GM12878 (cell line): ENCODE data around the gene FLACC1. TPM values are rescaled to one million over a fixed set of nuclear protein-coding genes. Genes with fewer than 3 reads are reported as not detected.

Experiments used
- ATAC-seq: fragments of 200-7000 bp; cut with Tn5 transposase; 3 replicates; pipeline ENCODE4 v1.9.1; 2020; ENCODE audit warnings: mild to moderate bottlenecking, moderate library complexity
- BruUV-seq: library from RNA; stranded (reverse); fragments of 400-500 nt; replicated peaks from 2 replicates; lab custom pipeline; 2021; lab: Mats Ljungman, UMichigan
- CTCF ChIA-PET: fragments of 300-600 bp; sonication (Branson Sonifier 250); formaldehyde crosslinking; extraction: SDS; loops from one replicate; lab custom pipeline; 2021; ENCODE audit warnings: inconsistent platforms; lab: Yijun Ruan, JAX
- POLR2A ChIA-PET: fragments of 350-600 bp; formaldehyde crosslinking; extraction: SDS; loops from one replicate; lab custom pipeline; 2021; ENCODE audit warnings: inconsistent platforms; lab: Charles Lee
- RAD21 ChIA-PET: fragments of 300-600 bp; sonication (Branson Sonifier 250); formaldehyde crosslinking; loops from one replicate; lab custom pipeline; 2023; ENCODE audit warnings: antibody characterized with exemption; ENCODE audit not compliant: unreplicated experiment; lab: Charles Lee
- SMC1A ChIA-PET: fragments of 300-600 bp; sonication (Branson Sonifier 250); formaldehyde crosslinking; loops from one replicate; lab custom pipeline; 2023; ENCODE audit not compliant: unreplicated experiment, uncharacterized antibody; lab: Charles Lee
- DNase-seq: peaks from one replicate; pipeline ENCODE4 v3.0.0-alpha.2; 2011; ENCODE audit warnings: low read depth, low spot score
- FAIRE-seq: peaks from 3 replicates; lab custom pipeline; 2011; peaks lifted over from hg19 to GRCh38; lab: Jason Lieb, UNC
- H2AFZ ChIP-seq: 2 replicates; pipeline ENCODE4 v1.6.0; 2011; ENCODE audit warnings: low read depth, low read length, control low read depth; ENCODE audit not compliant: control insufficient read depth
- H3K27ac ChIP-seq: 2 replicates; pipeline ENCODE4 v1.5.1; 2011; ENCODE audit warnings: control low read depth; ENCODE audit not compliant: control insufficient read depth, insufficient read depth
- H3K27me3 ChIP-seq, 2 experiments: replicated peaks in 1 of 2; 2 replicates each; pipeline versions ENCODE4 v1.6.0 to v1.6.1; 2011; ENCODE audit warnings: low read length in 1 of 2; ENCODE audit not compliant: control insufficient read depth in 2 of 2, insufficient read depth in 2 of 2
- H3K36me3 ChIP-seq, 2 experiments: 2 replicates each; pipeline ENCODE4 v1.5.1; 2011; ENCODE audit warnings: low read length in 1 of 2; ENCODE audit not compliant: control insufficient read depth in 2 of 2, insufficient read depth in 2 of 2
- H3K4me1 ChIP-seq: 2 replicates; pipeline ENCODE4 v1.6.1; 2011; ENCODE audit warnings: mild to moderate bottlenecking, low read length, moderate library complexity, mixed read lengths; ENCODE audit not compliant: control insufficient read depth, insufficient read depth
- H3K4me2 ChIP-seq: 2 replicates; pipeline ENCODE4 v1.6.0; 2011; ENCODE audit warnings: control low read depth; ENCODE audit not compliant: control insufficient read depth, insufficient read depth
- H3K4me3 ChIP-seq: fragments of 200-600 bp; sonication (generic); 2 replicates; pipeline ENCODE4 v1.5.1; 2016
- H3K79me2 ChIP-seq: 2 replicates; pipeline ENCODE4 v1.6.0; 2011; ENCODE audit warnings: low read length; ENCODE audit not compliant: control insufficient read depth, insufficient read depth
- H3K9ac ChIP-seq: 2 replicates; pipeline ENCODE4 v1.8.0; 2011; ENCODE audit warnings: low read length, control low read depth, mixed read lengths; ENCODE audit not compliant: control insufficient read depth, insufficient read depth
- H3K9me3 ChIP-seq: replicated peaks from 3 replicates; pipeline ENCODE4 v1.5.1; 2011; ENCODE audit warnings: mild to moderate bottlenecking, low read length; ENCODE audit not compliant: control insufficient read depth, insufficient read depth
- H4K20me1 ChIP-seq: 2 replicates; pipeline ENCODE4 v1.6.0; 2011; ENCODE audit not compliant: control insufficient read depth, insufficient read depth
- KAT2A ChIP-seq: conservative IDR thresholded peaks from 2 replicates; pipeline ENCODE4 v1.6.1; 2011; ENCODE audit warnings: low read depth, low read length; ENCODE audit not compliant: control insufficient read depth
- NBN ChIP-seq: fragments of 450-650 bp; IDR thresholded peaks from 2 replicates; pipeline ENCODE4 v1.6.1; 2016
- PBX3 ChIP-seq: IDR thresholded peaks from 2 replicates; pipeline ENCODE4 v1.6.1; 2011; ENCODE audit warnings: mild to moderate bottlenecking, low read depth, low read length, moderate library complexity; ENCODE audit not compliant: insufficient replicate concordance
- SIN3A ChIP-seq: IDR thresholded peaks from 2 replicates; pipeline ENCODE4 v1.6.1; 2012; ENCODE audit warnings: low read depth, low read length, improper control_type of control experiment
- WGBS: methylation state at CpG from one replicate; pipeline ENCODE4 v1.1.6; 2016; ENCODE audit warnings: low lambda C conversion rate; ENCODE audit not compliant: insufficient replicate concordance, insufficient coverage; ENCODE audit errors: missing lambda C conversion rate; 5-methylcytosine and 5-hydroxymethylcytosine counted together
- in situ Hi-C: fragments of 300-500 bp; cut with MboI; formaldehyde crosslinking; loops from 9 replicates; pipeline ENCODE4 v1.14.3; 2018; ENCODE audit warnings: mixed read lengths
- intact Hi-C: fragments of 100-400 bp; cut with micrococcal nuclease; formaldehyde crosslinking; loops from one replicate; pipeline ENCODE4 v1.14.2; 2022; ENCODE audit not compliant: unreplicated experiment
- polyA plus RNA-seq, 11 experiments: library from polyadenylated mRNA; depleted of rRNA in 4 of 11; unstranded in 6 of 11; stranded (reverse) in 5 of 11; fragments of >200 nt; fragmentation: Nextera tagmentation in 4 of 11; fragmentation: Illumina TruSeq in 1 of 11; extraction: Ambion mirVana in 4 of 11; extraction: Trizol in 1 of 11; gene quantifications; 1 replicate in 1 of 11; 2 replicates in 10 of 11; pipeline versions ENCODE4 v1.2.1 to v1.2.3, GENCODE V29; 2011 to 2016; ENCODE audit warnings: inconsistent platforms in 2 of 11, missing spikeins in 2 of 11, low read depth in 1 of 11
- total RNA-seq, 4 experiments: library from RNA; depleted of rRNA in 3 of 4; stranded (reverse); fragments of >200 nt in 3 of 4; fragmentation: Illumina TruSeq in 1 of 4; extraction: Trizol in 1 of 4; gene quantifications; 2 replicates each; pipeline versions ENCODE4 v1.2.1 to v1.2.3, GENCODE V29; 2013 to 2021

FLACC1 gene
- total and polyA plus RNA-seq, 10 of the 15 experiments (the other 5 are each of a cell fraction or from before 2014, with no cell fraction given), result 0.08 to 0.54 (median 0.30) TPM; not detected in 2

DNA sequence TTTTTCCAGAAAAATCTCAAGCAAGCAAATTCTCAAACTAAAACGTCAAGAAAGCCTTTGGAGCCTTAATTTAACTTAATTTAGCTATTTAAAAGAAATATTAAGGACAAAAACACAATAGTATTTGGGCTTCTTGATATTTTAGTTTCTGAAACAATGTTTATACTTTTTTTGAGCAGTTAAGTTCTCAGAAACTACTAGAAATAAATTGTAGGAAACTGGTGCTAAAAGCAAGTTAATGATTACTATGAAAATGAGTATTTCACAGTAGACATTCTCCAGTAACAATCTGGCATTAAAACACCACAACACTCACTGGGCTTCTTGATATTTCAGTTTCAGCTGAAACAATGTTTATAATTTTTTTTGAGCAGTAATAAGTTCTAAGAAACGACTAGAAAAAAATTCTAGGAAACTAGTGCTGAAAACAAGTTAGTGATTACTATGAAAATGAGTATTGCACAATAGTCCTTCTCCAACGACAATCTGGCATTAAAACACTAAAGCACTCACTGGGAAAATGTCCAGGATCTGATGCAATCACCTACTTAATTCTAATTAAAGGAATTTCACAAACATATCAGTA, 49.0 kb upstream of the FLACC1 start:
- ChIA-PET SMC1A (interaction anchor here (0.6 to 2.8 kb wide), 4 partner anchors 8 to 589 kb away, joined by 3 to 10 read pairs (median 4); no protein-coding TSS in a partner anchor), RAD21 (interaction anchor here (0.6 kb wide), 1 partner anchor 259 kb away, joined by 5 read pairs; no protein-coding TSS in a partner anchor), CTCF (interaction anchor here (1.3 to 1.6 kb wide), 2 partner anchors 22 to 24 kb away, joined by 3 read pairs; no protein-coding TSS in a partner anchor), POLR2A (interaction anchor here (1.6 kb wide), 1 partner anchor 41 kb away, joined by 3 read pairs; no protein-coding TSS in a partner anchor)
- in situ Hi-C loops (no loop called here), intact Hi-C loops (no loop called here)
- FAIRE-seq (no peak), DNase-seq (no peak), ATAC-seq (no peak)
- Histone ChIP-seq H4K20me1 (no peaks in the 10 kb centered on the region), H3K4me2 (no peak overlapping the region), H3K27ac (no peak overlapping the region), H3K9me3 (no peaks in the 10 kb centered on the region), H3K4me3 (no peak overlapping the region), H3K36me3 (peaks cover 0 to 3% of the 10 kb centered on the region in 2 experiments; a peak in 1 of 4 replicates), H2AFZ (no peak overlapping the region), H3K79me2 (no peaks in the 10 kb centered on the region), H3K27me3 (no peaks in the 10 kb centered on the region), H3K9ac (no peak overlapping the region), H3K4me1 (no peaks in the 10 kb centered on the region)
- TF ChIP-seq NBN, result no peak
- TF ChIP-seq PBX3, result no peak
- no peak for TF ChIP-seq SIN3A
- no peak for TF ChIP-seq KAT2A
- 65% methylated on average over 3 of the region's 3 CpGs for WGBS
- BruUV-seq, result no TSS peak
